Ecto neural progenitor cell (in vitro differentiated cells): ENCODE results near the gene AP3D1.

Experiments
- DNase-seq: peaks from one replicate; pipeline ENCODE4 v3.0.0-alpha.2; 2018; ENCODE audit warnings: low spot score

AP3D1 gene

GRCh38 chr19:2084993-2085720 lies 66.2 kb downstream of the AP3D1 start:
- DNase-seq = no peak

GRCh38 chr19:2083174-2083854 lies 68.1 kb downstream of the AP3D1 start:
- no peak for DNase-seq

GRCh38 chr19:2081873-2082810 lies 69.2 kb downstream of the AP3D1 start:
- DNase-seq = no peak

- no peak for DNase-seq
These were observed 70.9 kb downstream of the AP3D1 start for GRCh38 chr19:2080336-2080988.

- no peak for DNase-seq
These were observed 71.5 kb downstream of the AP3D1 start for GRCh38 chr19:2079865-2080301.

- no peak for DNase-seq
These were observed 72.1 kb downstream of the AP3D1 start for GRCh38 chr19:2079076-2079864.

- no peak for DNase-seq
These were observed 73.3 kb downstream of the AP3D1 start for GRCh38 chr19:2077833-2078619.

GRCh38 chr19:2077398-2077797 lies 74.0 kb downstream of the AP3D1 start:
- DNase-seq = no peak

- DNase-seq = no peak
These were observed 74.8 kb downstream of the AP3D1 start for GRCh38 chr19:2076526-2076944.

- no peak for DNase-seq
These were observed 78.4 kb downstream of the AP3D1 start for GRCh38 chr19:2072757-2073551.

- DNase-seq = no peak
These were observed 80.2 kb downstream of the AP3D1 start for GRCh38 chr19:2070986-2071673.

- DNase-seq = no peak
These were observed 80.9 kb downstream of the AP3D1 start for GRCh38 chr19:2070436-2070827.

GRCh38 chr19:2064788-2065524 lies 86.4 kb downstream of the AP3D1 start:
- no peak for DNase-seq

GRCh38 chr19:2064395-2064787 lies 87.0 kb downstream of the AP3D1 start:
- DNase-seq = no peak

GRCh38 chr19:2063824-2064223 lies 87.5 kb downstream of the AP3D1 start:
- no peak for DNase-seq

- DNase-seq = no peak
These were observed 88.6 kb downstream of the AP3D1 start for GRCh38 chr19:2062770-2063169.

- no peak for DNase-seq
These were observed 89.0 kb downstream of the AP3D1 start for GRCh38 chr19:2062389-2062729.
